HAP-1 (cell line): ENCODE data around the gene THADA.

Experiments
- DNase-seq, 2 experiments: peaks; one replicate each; pipeline ENCODE4 v3.0.0-alpha.2; 2016 to 2020; ENCODE audit warnings: low spot score in 2 of 2
- H3K27me3 ChIP-seq: fragments of 250-450 bp; sonication (Bioruptor Pico); 2 replicates; pipeline ENCODE4 v1.5.1; 2020; ENCODE audit warnings: low read depth, mild to moderate bottlenecking, moderate library complexity
- H3K36me3 ChIP-seq: fragments of 250-450 bp; sonication (Bioruptor Pico); replicated peaks from 2 replicates; pipeline ENCODE4 v1.5.1; 2020; ENCODE audit warnings: mild to moderate bottlenecking
- H3K4me1 ChIP-seq: fragments of 250-450 bp; sonication (Bioruptor Pico); 2 replicates; pipeline ENCODE4 v1.5.1; 2020; ENCODE audit warnings: mild to moderate bottlenecking
- H3K4me3 ChIP-seq: fragments of 250-450 bp; sonication (Bioruptor Pico); 2 replicates; pipeline ENCODE4 v1.5.1; 2020; ENCODE audit warnings: mild to moderate bottlenecking, moderate library complexity
- H3K9me3 ChIP-seq: fragments of 250-450 bp; sonication (Bioruptor Pico); 2 replicates; pipeline ENCODE4 v1.5.1; 2020; ENCODE audit warnings: mild to moderate bottlenecking, moderate library complexity
- in situ Hi-C: fragments of 300-500 bp; cut with MboI; formaldehyde crosslinking; loops from 3 replicates; pipeline ENCODE4 v1.14.3; 2020; ENCODE audit warnings: low sequenced_read_pairs, inconsistent platforms, mixed read lengths

Gene THADA

DNA sequence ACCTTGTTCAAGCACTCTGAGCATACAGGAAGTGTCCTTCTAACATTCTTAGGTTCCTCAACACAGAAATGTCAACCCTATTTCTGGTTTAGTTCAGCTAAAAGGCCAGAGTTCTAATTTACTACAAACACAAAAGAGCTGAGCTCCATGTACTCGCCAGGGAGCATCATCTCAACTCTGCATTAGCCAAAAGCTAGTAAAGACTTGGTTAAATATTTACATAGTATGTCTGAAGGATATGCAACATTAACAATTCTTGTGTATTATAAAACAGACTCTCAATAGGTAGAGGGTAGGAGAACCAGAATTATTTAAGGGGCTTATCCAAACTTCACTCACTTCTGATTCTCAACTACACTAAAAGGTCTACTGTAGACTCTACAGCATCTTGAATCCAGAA is 154.6 kb downstream of the THADA start:
- Histone ChIP-seq H3K27me3 (no peaks in the 10 kb centered on the region), H3K9me3 (no peaks in the 10 kb centered on the region), H3K36me3 (no peaks in the 10 kb centered on the region), H3K4me3 (no peak overlapping the region), H3K4me1 (no peaks in the 10 kb centered on the region; the same call in 1 of the 2 replicates)
- DNase-seq, result no peak
- in situ Hi-C loops, result no loop called here

DNA sequence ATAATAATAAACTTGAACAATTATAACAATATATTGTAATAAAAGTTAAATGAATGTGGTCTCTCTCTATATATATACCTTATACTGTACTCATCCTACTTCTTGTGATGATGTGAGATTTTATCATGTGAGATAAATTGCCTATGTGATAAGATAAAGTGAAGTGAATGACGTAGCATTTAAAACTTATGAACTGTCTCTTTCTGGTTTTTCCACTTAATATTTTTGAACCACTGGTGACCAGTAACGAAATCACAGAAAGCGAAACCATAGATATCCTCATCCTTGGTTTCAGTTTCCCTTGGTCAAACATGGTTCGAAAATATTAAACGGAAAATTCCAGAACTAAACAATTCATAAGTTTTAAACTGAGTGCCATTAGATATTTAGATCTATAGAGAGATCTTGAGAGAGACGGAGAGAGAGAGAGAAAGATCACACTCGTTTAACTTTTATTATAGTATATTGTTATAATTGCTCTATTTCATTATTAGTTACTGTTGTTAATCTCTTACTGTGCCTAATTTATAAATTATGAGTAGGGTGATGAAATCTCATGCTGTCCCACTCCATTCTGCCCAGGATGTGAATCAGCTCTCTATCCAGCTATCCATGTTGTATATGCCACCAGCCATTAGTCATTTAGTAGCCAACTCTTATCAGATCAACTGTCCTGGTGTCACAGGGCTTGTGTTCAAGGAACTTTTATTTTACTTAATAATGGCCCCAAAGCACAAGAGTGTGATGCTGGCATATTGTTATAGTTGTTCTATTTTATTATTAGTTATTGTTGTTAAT is 156.8 kb downstream of the THADA start:
- no peak for DNase-seq

DNA sequence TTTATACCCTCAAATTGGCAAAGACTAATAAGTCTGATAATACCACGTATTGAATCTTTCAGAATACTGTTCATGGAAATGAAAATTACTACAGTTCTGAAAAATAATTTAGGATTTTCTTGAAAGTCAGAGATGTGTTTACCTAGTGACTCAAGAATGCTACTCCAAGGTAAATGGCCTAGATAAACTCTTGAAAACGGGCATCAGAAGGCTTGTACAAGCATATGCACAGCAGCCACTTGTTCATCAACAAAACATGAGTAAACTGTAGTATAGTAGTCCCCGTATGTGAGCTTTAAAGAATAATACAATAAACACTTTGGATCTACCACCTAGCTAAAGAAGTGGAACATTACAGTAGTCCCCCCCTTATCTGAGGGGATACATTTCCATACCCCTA is 157.5 kb downstream of the THADA start:
- in situ Hi-C loops, result no loop called here
- H3K9me3 ChIP-seq, result no peaks in the 10 kb centered on the region
- no peak overlapping the region for H3K4me3 ChIP-seq
- H3K27me3 ChIP-seq, result no peaks in the 10 kb centered on the region
- no peak for DNase-seq
- no peaks in the 10 kb centered on the region for H3K36me3 ChIP-seq
- H3K4me1 ChIP-seq, result no peaks in the 10 kb centered on the region

More for the DNA sequence above, 156.8 kb downstream of the THADA start:
- Histone ChIP-seq H3K36me3 (no peaks in the 10 kb centered on the region), H3K4me1 (no peaks in the 10 kb centered on the region), H3K9me3 (no peaks in the 10 kb centered on the region), H3K4me3 (no peak overlapping the region), H3K27me3 (no peaks in the 10 kb centered on the region)
- in situ Hi-C loops, result no loop called here

DNA sequence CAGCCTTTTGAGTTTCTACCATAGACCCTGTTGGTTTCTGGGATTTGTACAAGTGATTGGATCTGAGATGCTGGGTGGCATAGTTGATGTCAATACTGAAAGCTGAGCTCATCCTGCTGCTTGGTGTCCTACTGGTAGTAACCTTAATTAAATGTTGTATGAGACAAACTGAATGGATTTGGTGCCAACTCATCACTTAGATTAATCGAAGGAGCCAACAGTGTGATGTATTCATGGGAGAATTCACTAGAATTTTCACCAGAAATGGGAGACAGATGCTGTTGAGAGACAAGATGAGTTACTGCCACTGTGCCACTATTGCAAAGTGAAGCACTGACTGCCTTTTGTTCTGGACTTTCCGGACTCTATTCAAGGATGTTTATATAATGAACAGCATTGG is 158.5 kb downstream of the THADA start:
- no peaks in the 10 kb centered on the region for H3K9me3 ChIP-seq
- H3K27me3 ChIP-seq, result no peaks in the 10 kb centered on the region
- DNase-seq, result no peak
- in situ Hi-C loops, result no loop called here
- H3K36me3 ChIP-seq, result no peaks in the 10 kb centered on the region
- no peak overlapping the region for H3K4me3 ChIP-seq
- H3K4me1 ChIP-seq, result no peaks in the 10 kb centered on the region

DNA sequence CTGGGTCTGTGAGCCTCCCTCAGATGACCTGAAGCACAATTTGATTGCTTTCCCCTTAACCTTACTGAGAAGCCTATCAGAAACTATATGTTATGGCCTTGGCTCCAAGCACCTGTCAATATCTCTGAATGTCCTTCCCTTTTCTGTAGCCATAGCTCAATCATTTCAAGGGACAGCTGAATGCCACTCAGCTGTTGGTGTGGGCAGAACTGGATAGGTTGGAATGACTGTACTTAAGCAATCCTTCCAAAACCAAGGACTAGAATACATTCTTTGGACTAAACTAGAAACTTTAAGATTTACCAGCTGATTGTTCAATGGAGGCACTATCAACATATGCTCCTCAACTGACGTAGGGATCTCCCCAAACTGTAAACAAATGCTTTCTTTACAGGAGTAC is 159.4 kb downstream of the THADA start:
- no peak overlapping the region for H3K4me3 ChIP-seq
- H3K9me3 ChIP-seq, result no peaks in the 10 kb centered on the region
- H3K27me3 ChIP-seq, result no peaks in the 10 kb centered on the region
- no peak for DNase-seq
- no peaks in the 10 kb centered on the region for H3K36me3 ChIP-seq
- H3K4me1 ChIP-seq, result no peaks in the 10 kb centered on the region
- in situ Hi-C loops, result no loop called here

DNA sequence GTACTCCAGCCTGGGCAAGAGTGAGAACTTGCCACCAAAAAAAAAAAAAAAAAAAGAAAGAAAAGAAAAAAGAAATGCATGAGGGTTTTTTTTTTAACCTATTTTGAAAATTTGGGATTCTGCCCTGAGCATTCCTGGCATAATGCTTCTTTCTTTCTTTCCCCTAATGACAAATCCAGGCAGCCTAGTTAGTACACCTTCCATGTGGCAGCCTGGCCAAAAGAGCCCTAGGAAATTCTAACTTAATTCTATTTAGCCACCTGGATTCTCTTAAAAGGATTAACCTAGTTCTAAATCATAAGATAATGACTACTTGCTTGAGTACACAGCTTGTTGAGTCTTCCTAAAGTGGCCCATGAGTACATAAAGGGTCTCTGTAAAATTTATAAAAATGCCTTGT is 160.1 kb downstream of the THADA start:
- DNase-seq, result no peak
- in situ Hi-C loops, result no loop called here
- Histone ChIP-seq H3K4me3 (no peak overlapping the region), H3K4me1 (no peaks in the 10 kb centered on the region), H3K9me3 (no peaks in the 10 kb centered on the region), H3K27me3 (no peaks in the 10 kb centered on the region), H3K36me3 (no peaks in the 10 kb centered on the region)

DNA sequence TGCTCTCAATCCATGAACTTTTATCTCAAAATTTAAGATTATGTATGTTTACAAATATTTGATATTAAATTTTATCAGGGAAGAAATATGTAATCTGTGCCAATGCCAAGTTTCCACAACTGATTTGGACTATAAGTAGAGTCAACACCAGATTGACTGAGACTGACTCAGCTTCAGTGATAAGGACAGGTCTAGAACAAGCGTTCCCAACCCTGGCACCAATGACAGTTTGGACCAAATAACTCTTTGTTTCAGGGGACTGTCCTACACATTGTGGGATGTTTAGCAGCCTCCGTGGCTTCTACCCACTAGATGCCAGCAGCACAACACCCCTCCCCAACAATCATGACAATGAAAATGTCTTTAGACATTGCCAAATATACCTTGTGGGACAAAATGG is 165.3 kb downstream of the THADA start:
- Histone ChIP-seq H3K36me3 (no peaks in the 10 kb centered on the region), H3K4me3 (no peak overlapping the region), H3K9me3 (no peaks in the 10 kb centered on the region), H3K4me1 (no peaks in the 10 kb centered on the region), H3K27me3 (no peaks in the 10 kb centered on the region)
- DNase-seq, result no peak
- in situ Hi-C loops, result no loop called here

DNA sequence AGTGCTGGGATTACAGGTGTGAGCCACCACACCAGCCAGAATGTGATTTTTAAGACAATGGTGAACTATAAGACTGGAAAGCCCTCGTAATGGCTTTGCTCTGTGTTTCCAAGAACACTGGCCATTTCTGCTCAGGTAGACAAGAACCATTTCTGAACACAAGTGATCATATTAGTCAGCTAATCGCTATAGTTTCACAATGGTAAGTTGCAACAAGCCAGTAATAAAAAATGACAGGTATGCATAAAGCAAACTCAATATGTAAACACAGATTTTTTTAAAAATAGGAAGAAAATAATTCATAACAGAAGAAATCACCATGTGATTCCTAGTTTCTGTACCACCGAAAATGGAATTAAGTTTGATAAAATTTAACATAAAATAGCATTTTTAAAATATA is 166.5 kb downstream of the THADA start:
- in situ Hi-C loops, result no loop called here
- Histone ChIP-seq H3K9me3 (no peaks in the 10 kb centered on the region), H3K27me3 (no peaks in the 10 kb centered on the region), H3K4me3 (no peak overlapping the region), H3K36me3 (no peaks in the 10 kb centered on the region), H3K4me1 (no peaks in the 10 kb centered on the region)
- DNase-seq, result no peak

DNA sequence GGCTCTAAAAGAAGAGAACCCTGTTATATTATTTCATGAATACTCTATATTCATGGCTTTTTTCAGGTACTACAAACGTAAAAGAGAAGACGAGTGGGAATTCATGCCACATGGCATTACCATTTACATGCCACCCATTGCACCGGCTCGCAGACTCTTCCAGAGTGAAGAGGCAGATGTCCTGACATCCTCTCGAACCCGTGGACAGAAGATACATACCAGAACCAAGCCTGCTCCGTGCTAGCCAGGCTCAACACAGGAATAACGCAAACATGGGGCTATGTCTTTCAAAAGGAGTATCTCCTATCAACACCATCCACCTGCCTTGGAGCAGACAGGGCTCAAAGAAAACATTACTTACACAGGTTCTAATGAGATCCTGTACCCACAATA is 168.8 kb downstream of the THADA start:
- DNase-seq, result no peak
- H3K9me3 ChIP-seq, result no peaks in the 10 kb centered on the region
- H3K4me3 ChIP-seq, result no peak overlapping the region
- no peaks in the 10 kb centered on the region for H3K36me3 ChIP-seq
- H3K27me3 ChIP-seq, result no peaks in the 10 kb centered on the region
- in situ Hi-C loops, result no loop called here
- H3K4me1 ChIP-seq, result no peaks in the 10 kb centered on the region

DNA sequence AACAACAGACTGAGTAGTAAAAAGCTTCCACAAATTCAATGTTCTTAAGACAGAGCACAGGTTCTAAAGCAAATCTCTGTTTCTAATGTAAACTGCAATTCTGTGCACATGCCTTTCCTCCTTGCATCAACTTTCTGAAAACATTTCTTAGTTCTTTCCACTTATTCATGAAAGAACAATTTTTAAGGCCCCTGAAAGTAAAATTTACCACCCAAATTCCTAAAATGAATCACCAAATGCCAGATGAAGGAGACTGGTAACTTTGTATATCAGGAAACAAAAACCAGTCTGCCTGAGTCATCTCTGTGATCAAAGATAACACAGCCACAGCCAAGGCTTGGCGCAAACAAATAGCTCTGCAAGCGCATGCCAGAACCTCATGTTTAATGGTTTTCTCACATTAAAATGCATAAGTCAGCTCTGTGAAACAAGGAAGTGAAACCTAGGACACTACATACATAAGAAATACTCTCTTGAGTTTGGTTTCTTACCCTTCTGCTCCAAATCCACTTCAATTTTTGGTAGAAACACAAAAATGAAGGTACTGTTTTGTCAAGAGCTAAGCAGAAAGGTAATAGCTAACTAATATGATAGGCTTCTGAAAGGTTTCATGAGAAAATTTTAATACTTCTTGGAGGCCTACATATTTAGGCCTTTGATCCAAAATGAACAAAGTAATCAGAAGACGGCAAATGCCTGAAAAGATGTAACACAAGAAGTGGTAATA is 169.4 kb downstream of the THADA start:
- no peak for DNase-seq
- Histone ChIP-seq H3K9me3 (no peaks in the 10 kb centered on the region), H3K27me3 (no peaks in the 10 kb centered on the region), H3K36me3 (no peaks in the 10 kb centered on the region), H3K4me3 (no peak overlapping the region), H3K4me1 (no peaks in the 10 kb centered on the region)
- in situ Hi-C loops, result no loop called here

DNA sequence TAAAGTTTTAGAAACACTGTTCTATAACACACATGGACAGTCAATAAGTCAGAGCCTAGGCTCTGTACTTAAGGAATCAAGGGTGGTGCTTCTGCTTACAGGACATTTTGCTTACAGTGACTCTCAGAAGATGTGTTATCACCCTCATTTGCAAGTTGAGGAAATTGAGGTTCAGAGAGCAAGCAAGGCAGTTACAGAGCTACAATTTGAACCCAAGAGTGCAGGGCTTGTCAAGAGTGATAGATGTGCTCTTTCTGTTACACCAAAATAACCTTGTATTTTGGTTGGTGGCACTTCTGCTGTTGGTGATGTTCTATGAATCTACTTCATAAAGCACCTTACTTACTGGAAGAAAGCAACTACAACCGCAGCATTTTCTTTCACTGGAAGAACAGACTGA is 170.2 kb downstream of the THADA start:
- DNase-seq, result no peak
- Histone ChIP-seq H3K4me1 (no peaks in the 10 kb centered on the region), H3K36me3 (no peaks in the 10 kb centered on the region), H3K4me3 (no peak overlapping the region), H3K9me3 (no peaks in the 10 kb centered on the region), H3K27me3 (no peaks in the 10 kb centered on the region)
- in situ Hi-C loops, result no loop called here

DNA sequence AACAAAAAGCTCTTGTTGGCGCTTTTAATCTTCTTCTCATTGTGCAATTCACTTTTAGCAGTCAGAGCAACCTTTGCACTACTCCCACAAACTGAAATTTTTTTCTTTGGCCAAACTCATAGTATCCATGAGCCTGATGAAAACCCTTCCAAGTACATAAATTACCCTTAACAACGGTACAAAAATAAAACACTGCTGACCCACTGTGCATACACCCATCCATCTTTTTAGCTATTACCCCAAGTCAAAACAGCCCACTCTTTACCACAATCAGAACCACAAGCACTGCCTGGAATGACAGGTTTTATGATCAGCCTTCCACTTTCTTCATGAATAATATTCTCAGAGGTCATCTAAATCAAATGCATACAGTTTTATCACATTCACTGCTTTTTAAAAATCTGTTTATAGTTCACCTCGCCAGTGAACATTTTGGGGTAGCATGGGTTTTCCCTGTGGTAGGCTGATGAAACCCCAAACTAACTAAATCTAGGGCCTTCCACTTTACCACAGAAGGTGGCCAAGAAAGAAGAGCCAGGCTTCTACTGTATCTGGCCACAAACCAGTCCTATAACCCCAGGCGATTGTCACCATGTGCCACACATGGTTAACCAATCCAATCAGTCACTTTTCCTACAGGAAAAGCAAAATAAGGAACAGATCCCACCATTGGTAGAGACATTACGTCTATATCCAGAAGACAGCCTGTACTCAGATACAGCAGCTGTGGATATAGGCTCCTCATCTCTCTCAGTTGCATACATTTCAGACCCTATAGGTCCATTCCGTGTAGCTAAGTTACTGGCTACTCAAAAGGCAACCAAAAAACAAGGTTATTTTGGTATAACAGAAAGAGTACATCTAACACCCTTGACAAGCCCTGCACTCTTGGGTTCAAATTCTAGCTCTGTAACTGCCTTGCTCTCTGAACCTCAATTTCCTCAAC is 171.3 kb downstream of the THADA start:
- in situ Hi-C loops, result no loop called here
- no peaks in the 10 kb centered on the region for H3K9me3 ChIP-seq
- H3K27me3 ChIP-seq, result no peaks in the 10 kb centered on the region
- DNase-seq, result no peak
- H3K4me1 ChIP-seq, result no peaks in the 10 kb centered on the region
- no peak overlapping the region for H3K4me3 ChIP-seq
- H3K36me3 ChIP-seq, result no peaks in the 10 kb centered on the region

DNA sequence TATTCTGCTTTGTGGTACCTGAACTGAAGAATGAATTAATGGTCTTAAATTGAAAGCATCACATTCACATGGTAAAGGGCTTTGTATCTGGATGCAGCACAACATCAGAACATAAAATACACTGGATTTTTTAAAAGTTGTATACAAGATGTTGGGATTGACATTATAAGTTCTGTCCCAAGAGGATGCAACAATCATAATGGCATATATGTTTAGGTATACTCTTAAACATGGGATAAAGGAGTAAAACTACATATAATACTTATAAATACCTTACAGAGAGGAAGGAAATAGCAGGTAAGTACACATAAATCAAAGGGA is 171.9 kb downstream of the THADA start:
- Histone ChIP-seq H3K4me3 (no peak overlapping the region), H3K36me3 (no peaks in the 10 kb centered on the region), H3K27me3 (no peaks in the 10 kb centered on the region), H3K9me3 (no peaks in the 10 kb centered on the region), H3K4me1 (no peaks in the 10 kb centered on the region)
- no peak for DNase-seq
- in situ Hi-C loops, result no loop called here

DNA sequence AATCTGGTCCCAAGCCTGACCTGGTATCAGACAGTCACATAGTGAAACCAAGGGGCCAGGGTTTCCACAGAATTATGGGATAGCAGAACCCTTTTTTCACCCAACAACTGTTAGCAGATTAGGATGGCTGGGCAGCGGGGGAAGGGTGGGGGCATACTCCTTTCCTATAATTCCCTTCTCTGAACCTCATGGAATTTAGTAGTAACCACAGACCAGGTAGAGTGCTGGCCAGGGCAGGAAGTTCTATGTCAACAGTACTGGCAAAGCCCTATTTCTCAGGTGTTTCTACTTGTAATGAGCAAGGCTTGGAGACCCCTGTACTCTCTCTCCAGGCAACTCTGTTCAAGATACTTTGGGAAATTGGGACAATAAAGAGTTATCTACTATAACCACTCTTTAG is 174.6 kb downstream of the THADA start:
- no peak for DNase-seq
- no peaks in the 10 kb centered on the region for H3K9me3 ChIP-seq
- no peak overlapping the region for H3K4me3 ChIP-seq
- no peaks in the 10 kb centered on the region for H3K36me3 ChIP-seq
- no peaks in the 10 kb centered on the region for H3K27me3 ChIP-seq
- in situ Hi-C loops, result no loop called here
- peaks cover 5% of the 10 kb centered on the region; the same call in 1 of the 2 replicates for H3K4me1 ChIP-seq
